Embryonic facial prominence (tissue), 1 donor: ENCODE measurements around the gene LILRB1.
"Not testable (repeated sequence)": the region's sequence is repeated elsewhere in the genome, so short reads cannot be mapped to it uniquely, and the experiment has no call there.

Source experiments
- DNase-seq: peaks from one replicate; pipeline ENCODE4 v3.0.0-alpha.2; 2016; ENCODE audit errors: extremely low spot score

Gene LILRB1

DNA sequence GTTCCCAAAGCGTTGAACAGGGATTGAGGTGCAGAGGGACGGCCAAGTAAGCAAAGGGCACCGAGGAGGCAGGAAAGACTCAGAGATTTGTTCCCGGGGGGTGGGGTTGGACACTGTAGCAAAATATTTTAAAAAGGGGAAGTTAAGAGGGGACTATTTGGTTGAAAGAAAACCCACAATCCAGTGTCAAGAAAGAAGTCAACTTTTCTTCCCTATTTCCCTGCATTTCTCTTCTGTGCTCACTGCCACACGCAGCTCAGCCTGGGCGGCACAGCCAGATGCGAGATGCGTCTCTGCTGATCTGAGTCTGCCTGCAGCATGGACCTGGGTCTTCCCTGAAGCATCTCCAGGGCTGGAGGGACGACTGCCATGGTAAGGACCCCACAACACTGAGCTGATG lies at the start of gene LILRB1:
Gene LILRB1, plus strand, starts transcription at position 223 of the 400 bp plus-strand sequence. CDS start 590 bp downstream, outside the sequence.
- not testable (repeated sequence) for DNase-seq

DNA sequence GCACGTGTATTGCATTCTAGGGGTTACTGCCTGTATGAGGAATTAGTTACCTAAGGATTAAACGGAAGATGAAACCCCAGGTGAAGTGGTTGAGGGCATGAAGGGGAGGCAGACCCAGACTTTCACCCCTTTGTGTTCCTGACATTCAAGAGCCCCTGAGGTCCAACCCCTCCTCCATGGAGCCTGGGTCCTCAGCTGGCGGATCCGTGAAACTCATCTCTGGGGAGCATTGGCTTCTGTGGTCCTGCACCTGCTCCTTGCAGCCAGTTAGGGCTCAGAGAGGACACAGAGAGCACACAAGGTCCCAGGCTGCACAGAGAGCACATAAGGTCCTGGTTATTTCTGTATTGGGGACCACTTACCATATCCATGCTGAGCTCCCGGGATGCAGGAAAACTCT lies 43.9 kb upstream of the LILRB1 start:
- DNase-seq: no peak

GRCh38 chr19:54587026-54587425 lies 43.3 kb upstream of the LILRB1 start:
- DNase-seq: no peak

GRCh38 chr19:54593445-54593844 lies 36.8 kb upstream of the LILRB1 start, which contains the start of gene LILRA1:
Gene LILRA1, plus strand, starts transcription at chr19:54593632. Its CDS starts 613 bp downstream, at chr19:54594245.
- DNase-seq: not testable (repeated sequence)

GRCh38 chr19:54593931-54594626 lies 36.2 kb upstream of the LILRB1 start:
- not testable (repeated sequence) for DNase-seq

DNA sequence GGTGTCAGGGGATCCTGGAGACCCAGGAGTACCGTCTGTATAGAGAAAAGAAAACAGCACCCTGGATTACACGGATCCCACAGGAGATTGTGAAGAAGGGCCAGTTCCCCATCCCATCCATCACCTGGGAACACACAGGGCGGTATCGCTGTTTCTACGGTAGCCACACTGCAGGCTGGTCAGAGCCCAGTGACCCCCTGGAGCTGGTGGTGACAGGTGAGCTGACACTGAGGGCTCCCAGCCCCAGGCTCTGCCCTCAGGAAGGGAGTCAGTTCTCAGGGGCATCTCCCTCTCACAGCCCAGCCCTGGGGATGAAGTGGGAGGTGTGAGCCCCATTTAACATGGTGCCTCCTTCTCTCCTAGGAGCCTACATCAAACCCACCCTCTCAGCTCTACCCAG lies 35.5 kb upstream of the LILRB1 start:
- no peak for DNase-seq

DNA sequence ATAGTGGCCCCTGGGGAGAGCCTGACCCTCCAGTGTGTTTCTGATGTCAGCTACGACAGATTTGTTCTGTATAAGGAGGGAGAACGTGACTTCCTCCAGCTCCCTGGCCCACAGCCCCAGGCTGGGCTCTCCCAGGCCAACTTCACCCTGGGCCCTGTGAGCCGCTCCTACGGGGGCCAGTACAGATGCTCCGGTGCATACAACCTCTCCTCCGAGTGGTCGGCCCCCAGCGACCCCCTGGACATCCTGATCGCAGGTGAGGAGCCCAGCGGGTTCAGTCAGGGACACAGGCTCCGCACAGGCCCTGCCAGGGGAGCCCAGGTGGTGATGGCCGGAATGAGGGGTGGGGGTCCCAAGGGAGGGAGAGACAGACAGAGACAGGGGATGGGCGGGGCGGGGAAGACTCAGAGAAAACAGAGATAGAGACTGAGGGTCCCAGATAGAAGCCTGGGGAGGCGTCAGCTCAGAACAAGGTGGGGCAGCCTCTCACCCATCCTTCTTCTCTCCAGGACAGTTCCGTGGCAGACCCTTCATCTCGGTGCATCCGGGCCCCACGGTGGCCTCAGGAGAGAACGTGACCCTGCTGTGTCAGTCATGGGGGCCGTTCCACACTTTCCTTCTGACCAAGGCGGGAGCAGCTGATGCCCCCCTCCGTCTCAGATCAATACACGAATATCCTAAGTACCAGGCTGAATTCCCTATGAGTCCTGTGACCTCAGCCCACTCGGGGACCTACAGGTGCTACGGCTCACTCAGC lies 34.4 kb upstream of the LILRB1 start:
- DNase-seq: not testable (repeated sequence)

DNA sequence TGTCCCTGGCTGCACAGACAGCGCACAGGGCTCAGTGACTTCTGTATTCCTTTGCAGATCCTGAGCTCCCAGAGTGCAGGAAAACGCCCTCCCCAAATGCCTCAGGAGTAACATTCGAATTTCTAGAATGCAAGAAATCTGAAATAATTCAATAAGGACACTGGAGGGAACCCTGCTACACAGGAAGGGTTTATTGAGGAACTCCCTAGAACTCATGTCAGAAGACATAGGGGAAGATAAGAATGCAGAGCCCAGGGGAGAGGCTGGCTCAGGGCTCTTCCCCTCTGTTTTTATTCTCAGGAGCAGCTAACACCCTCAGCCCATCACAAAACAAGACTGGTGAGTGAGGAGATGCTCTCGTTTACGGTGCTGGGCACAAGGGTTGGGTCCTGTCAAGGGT lies 30.1 kb upstream of the LILRB1 start:
- DNase-seq: no peak

DNA sequence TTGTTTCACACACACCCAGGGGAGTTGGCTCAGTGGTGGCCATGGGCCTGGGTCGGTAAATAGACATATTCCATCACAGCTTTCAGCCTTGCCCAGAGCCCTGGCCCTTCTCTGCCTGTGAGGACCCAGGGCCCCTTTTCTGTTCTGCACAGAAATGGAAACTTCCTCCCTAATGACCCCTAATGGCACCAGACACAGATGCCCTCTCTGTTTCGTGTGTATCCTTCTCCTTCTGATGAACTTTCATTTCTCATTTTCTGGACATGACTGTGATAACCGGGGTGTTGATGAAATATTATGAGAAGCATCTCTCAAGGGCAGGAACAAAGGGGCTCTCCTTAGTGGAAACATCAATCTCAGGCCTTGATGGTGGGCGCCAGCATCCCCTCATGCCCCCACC lies 24.1 kb upstream of the LILRB1 start:
- no peak for DNase-seq

DNA sequence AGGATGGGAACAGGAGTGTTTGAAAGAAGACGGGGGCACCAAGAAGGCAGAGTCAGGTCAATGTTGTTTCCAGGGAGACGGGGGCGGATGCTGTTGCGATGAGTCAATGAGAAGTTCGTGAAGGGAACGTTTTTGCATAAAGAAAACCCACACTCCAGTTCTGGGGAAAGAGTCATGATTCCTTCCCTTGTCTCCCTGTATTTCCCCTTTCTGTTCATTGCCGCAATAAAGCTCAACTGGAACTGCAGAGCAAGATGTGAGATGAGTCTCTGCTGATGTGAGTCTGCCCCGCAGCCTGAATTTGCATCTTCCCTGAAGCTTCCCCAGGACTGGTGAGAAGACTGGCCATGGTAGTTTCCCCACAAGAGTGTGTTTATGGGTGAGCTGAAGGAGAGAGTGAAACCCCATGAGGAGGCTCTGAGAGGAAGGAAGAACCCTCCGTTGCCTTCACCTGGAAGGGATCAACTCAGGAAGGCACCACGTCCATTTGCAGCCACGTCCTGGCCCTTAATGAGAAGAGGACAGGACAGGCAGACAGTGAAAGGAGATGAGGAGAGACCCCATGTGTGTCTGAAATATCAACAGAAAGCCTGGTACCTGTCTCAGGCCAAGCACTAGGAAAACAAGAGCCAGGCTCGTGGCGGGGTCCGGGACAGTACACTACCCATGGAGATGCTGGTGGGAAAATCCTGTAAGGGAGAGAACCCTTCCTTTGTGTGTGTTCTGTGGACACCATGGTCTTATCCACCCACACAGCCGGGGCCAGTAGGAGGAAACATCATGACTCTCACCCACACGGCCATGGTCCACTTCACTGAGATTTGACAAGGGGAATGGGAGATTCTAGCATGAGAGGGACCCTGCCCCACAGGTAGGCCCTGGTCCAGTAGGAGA lies 23.1 kb upstream of the LILRB1 start:
- DNase-seq: no peak

DNA sequence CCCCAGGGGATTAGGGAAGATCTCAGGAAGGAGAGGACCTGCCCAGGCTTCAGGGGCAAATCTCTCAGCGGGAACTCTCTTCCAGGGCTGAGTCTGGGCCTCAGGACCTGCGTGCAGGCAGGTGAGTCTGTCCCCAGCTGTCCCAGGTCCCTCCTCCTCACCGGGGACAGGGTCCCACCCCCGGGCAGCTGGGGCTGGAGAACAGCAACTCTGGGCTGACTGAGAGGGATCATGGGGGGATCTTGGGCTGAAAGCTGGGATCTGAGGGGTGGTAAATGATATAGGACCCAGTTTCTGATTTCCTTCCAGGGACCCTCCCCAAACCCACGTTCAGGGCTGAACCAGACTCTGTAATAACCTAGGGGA lies 22.5 kb upstream of the LILRB1 start:
- DNase-seq: no peak

DNA sequence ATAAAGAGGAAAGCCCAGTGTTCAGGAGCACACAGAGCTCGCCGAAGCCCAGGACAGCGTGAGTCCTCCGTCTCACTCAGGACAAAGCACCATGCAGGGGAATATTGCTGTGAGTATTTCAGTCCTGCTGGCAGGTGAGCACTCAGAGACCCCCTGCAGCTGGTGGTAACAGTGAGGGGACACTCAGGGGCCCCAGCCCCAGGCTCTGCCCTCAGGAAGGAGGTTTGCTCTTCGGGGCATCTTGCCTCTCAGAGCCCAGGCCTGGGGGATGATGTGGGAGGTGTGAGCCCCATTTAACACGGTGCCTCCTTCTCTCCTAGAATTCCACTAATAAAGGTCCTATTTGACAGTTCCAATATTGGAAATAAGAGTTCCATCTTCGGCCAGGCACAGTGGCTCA lies 22.1 kb upstream of the LILRB1 start:
- no peak for DNase-seq

DNA sequence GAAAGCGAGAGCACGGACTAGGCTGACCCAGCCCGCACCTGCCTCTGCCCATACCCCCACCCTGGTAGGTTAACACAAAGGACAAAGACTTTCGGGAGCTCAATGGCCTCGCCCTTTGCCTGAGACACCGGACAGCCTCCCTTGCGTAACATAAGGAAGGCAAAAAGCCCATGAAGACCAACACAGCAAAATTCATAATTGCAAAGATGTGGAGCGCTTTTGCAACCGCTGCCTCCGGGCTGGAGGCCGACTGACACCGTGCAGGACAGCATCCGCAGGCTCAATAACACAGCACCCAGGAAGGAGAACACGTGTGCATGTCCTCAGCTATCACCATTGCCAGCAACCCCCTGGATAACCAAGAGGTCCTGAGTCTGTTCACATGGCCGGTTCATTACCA lies 21.5 kb upstream of the LILRB1 start:
- DNase-seq: no peak

DNA sequence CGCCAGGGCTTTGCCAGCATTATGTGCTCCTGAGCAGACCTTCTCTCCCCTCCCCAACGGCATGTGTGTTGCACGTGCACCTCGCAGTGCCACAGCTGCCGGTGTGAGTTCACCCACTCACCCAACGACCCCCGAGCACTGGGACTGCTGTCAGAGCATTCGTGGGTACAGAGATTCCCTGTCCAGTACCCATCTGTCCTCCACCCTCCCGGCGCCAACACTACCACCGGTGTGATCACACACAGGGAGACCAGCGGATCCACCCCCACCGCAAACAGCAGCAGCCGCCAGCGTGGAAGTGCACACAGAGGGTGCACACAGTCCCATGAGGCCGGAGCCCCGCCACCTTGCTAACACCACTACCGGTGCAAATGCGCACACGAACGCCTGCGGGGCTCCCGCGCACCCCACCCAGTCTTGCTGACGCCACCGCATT lies 20.9 kb upstream of the LILRB1 start:
- no peak for DNase-seq

DNA sequence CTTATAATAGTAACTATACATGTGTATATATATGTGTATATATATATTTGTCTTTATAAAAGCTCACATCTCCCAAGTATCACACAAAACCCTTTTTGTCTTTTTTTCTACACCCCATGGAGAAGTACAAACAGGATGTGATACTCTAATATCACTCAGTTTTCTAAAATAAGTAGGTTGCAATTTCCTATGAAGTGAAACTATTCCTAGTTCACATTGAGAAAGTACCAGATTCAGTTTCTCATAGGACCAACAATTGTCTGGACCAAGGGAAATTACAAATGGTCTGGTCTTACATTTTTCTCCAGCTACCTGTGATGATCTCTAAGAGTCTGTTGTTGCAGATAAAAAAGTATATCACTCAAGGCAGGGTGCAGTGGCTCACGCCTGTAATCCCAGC lies 17.9 kb upstream of the LILRB1 start:
- no peak for DNase-seq

DNA sequence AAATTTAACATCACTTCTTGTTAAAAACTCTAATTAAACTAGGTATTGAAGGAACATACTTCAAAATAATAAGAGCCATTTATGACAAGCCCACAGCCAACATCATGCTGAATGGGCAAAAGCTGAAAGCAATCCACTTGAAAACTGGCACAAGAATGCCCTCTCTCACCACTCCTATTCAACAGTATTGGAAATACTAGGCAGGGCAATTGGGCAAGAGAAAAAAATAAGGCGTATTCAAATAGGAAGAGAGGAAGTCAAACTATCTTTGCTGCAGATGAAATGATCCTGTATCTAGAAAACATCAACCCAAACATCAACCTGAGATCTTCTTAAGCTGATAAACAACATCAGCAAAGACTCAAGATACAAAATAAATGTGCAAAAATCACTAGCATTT lies 15.6 kb upstream of the LILRB1 start:
- DNase-seq: no peak

GRCh38 chr19:54616057-54616456 lies 14.2 kb upstream of the LILRB1 start:
- no peak for DNase-seq

- no peak for DNase-seq
Observed at GRCh38 chr19:54616821-54617560, 13.3 kb upstream of the LILRB1 start.

DNA sequence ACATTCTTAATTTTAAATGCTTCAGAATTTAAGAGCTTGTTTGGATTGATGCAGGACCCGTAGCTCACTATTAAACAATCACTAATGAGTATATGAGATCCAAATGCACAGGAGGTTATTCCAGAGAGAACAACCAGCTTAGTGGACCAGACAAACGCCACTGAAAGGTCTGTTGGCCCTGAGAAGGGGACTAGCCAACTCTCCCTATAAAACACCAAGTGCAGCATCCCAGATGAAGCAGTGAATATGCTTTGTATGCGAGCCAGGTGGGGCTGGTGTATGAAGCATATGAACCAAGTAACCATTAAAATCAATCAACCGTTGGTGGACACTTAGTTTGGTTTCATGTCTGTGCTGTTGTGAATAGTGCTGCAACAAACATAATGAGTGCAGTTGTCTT lies 9.8 kb upstream of the LILRB1 start:
- DNase-seq: no peak

DNA sequence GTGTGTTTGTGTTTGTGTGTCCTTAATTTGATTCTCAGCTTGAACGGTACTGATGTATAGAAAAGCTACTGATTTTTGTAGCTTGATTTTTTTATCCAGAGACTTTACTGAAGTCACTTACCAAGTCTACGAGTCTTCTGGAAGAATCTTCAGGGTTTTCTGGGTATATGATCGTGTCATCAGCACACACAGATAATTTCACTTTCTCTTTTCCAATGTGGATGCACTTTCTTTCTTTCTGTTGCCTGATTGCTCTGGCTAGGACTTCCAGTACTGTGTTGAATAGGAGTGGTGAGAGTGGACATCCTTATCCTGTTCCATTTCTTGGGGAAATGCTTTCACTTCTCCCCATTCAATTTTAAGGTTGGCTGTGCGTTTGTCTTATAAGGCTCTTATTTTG lies 7.9 kb upstream of the LILRB1 start:
- DNase-seq: no peak

DNA sequence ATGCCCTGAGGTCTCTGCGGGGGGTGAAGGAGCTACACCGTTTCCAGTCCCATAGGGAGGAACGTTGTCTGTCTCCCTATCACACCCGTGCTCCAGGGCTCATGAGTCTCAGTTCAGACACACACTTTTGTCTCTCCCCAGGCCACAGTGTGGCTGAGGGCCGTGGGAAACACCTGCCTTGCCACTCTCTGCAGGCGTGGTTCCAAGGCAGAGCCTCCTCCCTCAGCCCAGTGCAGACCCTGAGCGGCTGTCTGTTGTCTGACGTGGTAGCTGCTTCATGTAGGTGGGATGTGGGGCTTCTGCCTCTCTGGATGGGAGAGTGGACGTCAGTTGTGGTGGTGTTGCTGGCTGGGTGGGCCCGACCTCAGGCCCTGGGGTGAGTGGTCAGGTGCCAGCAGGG lies 6.0 kb upstream of the LILRB1 start:
- DNase-seq: not testable (repeated sequence)
